Astrocyte of the spinal cord (primary cell): Measurements from ENCODE around the gene PRDM11.

Source experiments
- DNase-seq: peaks from one replicate; pipeline ENCODE4 v3.0.0; 2011; ENCODE audit warnings: low read depth, low spot score
- H3K4me3 ChIP-seq: 2 replicates; pipeline ENCODE4 v1.5.1; 2011; ENCODE audit warnings: low read depth, mild to moderate bottlenecking, low read length, moderate library complexity
- CTCF ChIP-seq: IDR thresholded peaks from 2 replicates; pipeline ENCODE4 v1.5.1; 2012; ENCODE audit warnings: low read depth, mild to moderate bottlenecking, low read length, inconsistent platforms
- in situ Hi-C: cut with HindIII; loops from 2 replicates; pipeline ENCODE4 v1.10.0; 2017; ENCODE audit warnings: low sequenced_read_pairs

The PRDM11 gene

GRCh38 chr11:45254070-45254469 lies 107.6 kb downstream of the PRDM11 start:
- no peak for TF ChIP-seq CTCF
- no peak for DNase-seq
- in situ Hi-C loops, result no loop called here
- H3K4me3 ChIP-seq, result no peak overlapping the region

- in situ Hi-C loops, result no loop called here
- TF ChIP-seq CTCF, result no peak
- no peak overlapping the region for H3K4me3 ChIP-seq
- DNase-seq, result no peak
Observed at GRCh38 chr11:45258982-45259530, 112.6 kb downstream of the PRDM11 start.

GRCh38 chr11:45259592-45259991 lies 113.2 kb downstream of the PRDM11 start:
- in situ Hi-C loops, result no loop called here
- no peak overlapping the region for H3K4me3 ChIP-seq
- DNase-seq, result peak; percentile 26
- no peak for TF ChIP-seq CTCF

- H3K4me3 ChIP-seq, result no peak overlapping the region
- in situ Hi-C loops, result no loop called here
Observed at GRCh38 chr11:45260071-45260470, 113.6 kb downstream of the PRDM11 start.

GRCh38 chr11:45262900-45263299 lies 116.5 kb downstream of the PRDM11 start:
- H3K4me3 ChIP-seq, result no peak overlapping the region
- DNase-seq, result no peak
- TF ChIP-seq CTCF, result no peak
- in situ Hi-C loops, result no loop called here

More at GRCh38 chr11:45260071-45260470, 113.6 kb downstream of the PRDM11 start:
- TF ChIP-seq CTCF, result no peak
- no peak for DNase-seq

GRCh38 chr11:45263773-45264172 lies 117.3 kb downstream of the PRDM11 start:
- TF ChIP-seq CTCF, result no peak
- H3K4me3 ChIP-seq, result no peak overlapping the region
- in situ Hi-C loops, result no loop called here
- DNase-seq, result no peak
